Superior temporal gyrus (tissue), 1 donor: ENCODE data around the gene CCSER1.
"Not testable (repeated sequence)": the region's sequence is repeated elsewhere in the genome, so short reads cannot be mapped to it uniquely, and the experiment has no call there.

Experiments
- DNase-seq: peaks from one replicate; pipeline ENCODE4 v3.0.0-alpha.2; 2016; ENCODE audit errors: extremely low spot score

The CCSER1 gene

GRCh38 chr4:90705501-90705900, 578.3 kb downstream of the CCSER1 start:
- not testable (repeated sequence) for DNase-seq

- no peak for DNase-seq
Observed at GRCh38 chr4:90715242-90715641, 588.0 kb downstream of the CCSER1 start.

- no peak for DNase-seq
Observed at GRCh38 chr4:90718931-90719330, 591.7 kb downstream of the CCSER1 start.

- no peak for DNase-seq
Observed at GRCh38 chr4:90727938-90728337, 600.7 kb downstream of the CCSER1 start.

GRCh38 chr4:90730752-90731151, 603.6 kb downstream of the CCSER1 start:
- no peak for DNase-seq

- DNase-seq, result no peak
Observed at GRCh38 chr4:90733211-90733610, 606.0 kb downstream of the CCSER1 start.

GRCh38 chr4:90745176-90745575, 618.0 kb downstream of the CCSER1 start:
- DNase-seq, result no peak

GRCh38 chr4:90753068-90753467, 625.9 kb downstream of the CCSER1 start:
- peak; percentile 20 for DNase-seq

GRCh38 chr4:90757534-90758060, 630.4 kb downstream of the CCSER1 start:
- no peak for DNase-seq

- no peak for DNase-seq
Observed at GRCh38 chr4:90760059-90760458, 632.9 kb downstream of the CCSER1 start.

- no peak for DNase-seq
Observed at GRCh38 chr4:90766837-90767236, 639.6 kb downstream of the CCSER1 start.

- DNase-seq, result no peak
Observed at GRCh38 chr4:90769251-90769650, 642.1 kb downstream of the CCSER1 start.

GRCh38 chr4:90780193-90780592, 653.0 kb downstream of the CCSER1 start:
- no peak for DNase-seq

- DNase-seq, result no peak
Observed at GRCh38 chr4:90786602-90787001, 659.4 kb downstream of the CCSER1 start.

- DNase-seq, result no peak
Observed at GRCh38 chr4:90792696-90793095, 665.5 kb downstream of the CCSER1 start.

- no peak for DNase-seq
Observed at GRCh38 chr4:90798948-90799347, 671.8 kb downstream of the CCSER1 start.

- DNase-seq, result no peak
Observed at GRCh38 chr4:90799895-90800294, 672.7 kb downstream of the CCSER1 start.

GRCh38 chr4:90815569-90815968, 688.4 kb downstream of the CCSER1 start:
- no peak for DNase-seq

- no peak for DNase-seq
Observed at GRCh38 chr4:90816754-90817153, 689.6 kb downstream of the CCSER1 start.

GRCh38 chr4:90824266-90825150, 697.3 kb downstream of the CCSER1 start:
- no peak for DNase-seq

- DNase-seq, result no peak
Observed at GRCh38 chr4:90825849-90826248, 698.7 kb downstream of the CCSER1 start.

- no peak for DNase-seq
Observed at GRCh38 chr4:90833706-90834105, 706.5 kb downstream of the CCSER1 start.

- DNase-seq, result no peak
Observed at GRCh38 chr4:90837241-90837640, 710.0 kb downstream of the CCSER1 start.
